Activated CD4-positive, alpha-beta T cell treated with anti-CD3 and anti-CD28 coated beads, Interleukin-10, Interleukin-2, amounts not matched to agents 100 ng/mL and 50 ng/mL, durations not matched to agents 16 hours and 8 hours (primary cell): ENCODE data around the gene SYNE1.
"Not testable (repeated sequence)": the region's sequence is repeated elsewhere in the genome, so short reads cannot be mapped to it uniquely, and the experiment has no call there.

ENCODE experiments used
- DNase-seq: peaks from one replicate; pipeline ENCODE4 v3.0.0-alpha.2; 2020

Gene SYNE1

GRCh38 chr6:152364866-152365265 is 272.3 kb downstream of the SYNE1 start:
- DNase-seq = no peak

DNA sequence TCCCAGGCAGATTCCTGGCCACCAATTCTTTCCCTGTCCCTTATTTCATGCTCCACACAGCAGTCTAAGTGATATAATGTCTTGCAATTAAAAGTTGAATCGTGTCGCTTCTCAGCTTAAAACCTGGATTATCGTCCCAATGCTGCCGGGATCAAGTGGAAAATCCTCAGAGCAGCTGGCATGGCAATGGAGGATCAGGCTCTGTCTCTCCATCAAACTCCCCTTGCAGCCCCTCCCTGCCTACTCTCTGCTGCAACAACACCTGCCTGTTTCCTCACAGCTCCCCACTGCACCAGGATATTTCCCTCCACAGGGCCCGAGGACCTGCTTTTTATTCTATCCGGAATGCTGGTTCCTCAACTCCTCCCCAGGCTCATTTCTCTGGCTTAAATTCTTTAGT is 277.1 kb downstream of the SYNE1 start:
- DNase-seq = no peak

GRCh38 chr6:152356662-152357061 is 280.5 kb downstream of the SYNE1 start:
- DNase-seq = peak; percentile 35

- DNase-seq = no peak
These were observed 281.1 kb downstream of the SYNE1 start for GRCh38 chr6:152356016-152356415.

GRCh38 chr6:152355166-152355565 is 282.0 kb downstream of the SYNE1 start:
- DNase-seq = no peak

GRCh38 chr6:152353440-152353839 is 283.7 kb downstream of the SYNE1 start:
- DNase-seq = no peak

DNA sequence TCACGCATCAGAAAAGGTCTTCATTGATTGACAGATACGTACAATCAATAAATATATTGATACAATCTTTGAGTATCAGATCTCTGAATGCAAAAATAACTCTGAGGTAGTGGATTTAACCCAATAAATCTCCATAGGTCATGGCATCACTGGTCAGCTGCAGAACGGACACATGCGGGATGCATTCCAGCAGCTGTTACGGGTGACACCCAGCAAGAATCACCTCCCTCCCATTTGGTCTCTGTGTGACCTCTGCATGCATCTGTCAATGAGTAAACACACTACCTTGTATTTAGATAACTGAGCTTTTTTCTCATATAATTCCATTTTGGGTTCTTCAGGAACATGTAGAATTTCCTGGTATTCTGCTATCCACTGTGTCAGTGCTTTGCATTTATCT is 285.4 kb downstream of the SYNE1 start:
- DNase-seq = no peak

- no peak for DNase-seq
These were observed 286.1 kb downstream of the SYNE1 start for GRCh38 chr6:152351110-152351509.

- no peak for DNase-seq
These were observed 289.0 kb downstream of the SYNE1 start for GRCh38 chr6:152348116-152348515.

DNA sequence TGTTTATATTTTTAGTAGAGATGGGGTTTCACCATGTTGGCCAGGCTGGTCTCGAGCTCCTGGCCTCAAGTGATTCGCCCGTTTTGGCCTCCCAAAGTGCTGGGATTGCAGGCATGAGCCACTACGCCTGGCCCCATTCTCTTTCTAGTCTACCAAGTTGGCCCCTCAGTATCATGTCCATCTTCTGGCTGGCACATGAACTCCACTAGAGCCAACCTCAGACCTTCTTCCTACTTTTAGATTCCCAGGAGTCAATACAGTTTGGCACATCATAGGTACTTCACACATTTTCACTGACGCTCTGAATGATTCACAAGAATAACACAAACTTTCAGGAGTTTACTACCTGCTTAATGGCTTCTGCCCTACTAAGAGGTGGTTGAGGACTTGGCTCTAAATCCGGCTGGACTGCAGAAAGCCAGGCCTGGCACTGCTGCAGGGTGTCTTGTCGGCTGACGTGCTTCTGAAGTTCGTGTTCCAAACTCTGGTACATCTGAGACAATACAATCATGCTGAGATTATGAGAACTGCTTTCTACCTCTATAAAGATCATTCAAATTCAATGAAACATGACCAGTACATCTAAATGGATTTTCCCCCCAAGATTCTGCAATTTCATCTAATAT is 293.3 kb downstream of the SYNE1 start:
- DNase-seq = no peak

GRCh38 chr6:152341596-152341995 is 295.6 kb downstream of the SYNE1 start:
- no peak for DNase-seq

DNA sequence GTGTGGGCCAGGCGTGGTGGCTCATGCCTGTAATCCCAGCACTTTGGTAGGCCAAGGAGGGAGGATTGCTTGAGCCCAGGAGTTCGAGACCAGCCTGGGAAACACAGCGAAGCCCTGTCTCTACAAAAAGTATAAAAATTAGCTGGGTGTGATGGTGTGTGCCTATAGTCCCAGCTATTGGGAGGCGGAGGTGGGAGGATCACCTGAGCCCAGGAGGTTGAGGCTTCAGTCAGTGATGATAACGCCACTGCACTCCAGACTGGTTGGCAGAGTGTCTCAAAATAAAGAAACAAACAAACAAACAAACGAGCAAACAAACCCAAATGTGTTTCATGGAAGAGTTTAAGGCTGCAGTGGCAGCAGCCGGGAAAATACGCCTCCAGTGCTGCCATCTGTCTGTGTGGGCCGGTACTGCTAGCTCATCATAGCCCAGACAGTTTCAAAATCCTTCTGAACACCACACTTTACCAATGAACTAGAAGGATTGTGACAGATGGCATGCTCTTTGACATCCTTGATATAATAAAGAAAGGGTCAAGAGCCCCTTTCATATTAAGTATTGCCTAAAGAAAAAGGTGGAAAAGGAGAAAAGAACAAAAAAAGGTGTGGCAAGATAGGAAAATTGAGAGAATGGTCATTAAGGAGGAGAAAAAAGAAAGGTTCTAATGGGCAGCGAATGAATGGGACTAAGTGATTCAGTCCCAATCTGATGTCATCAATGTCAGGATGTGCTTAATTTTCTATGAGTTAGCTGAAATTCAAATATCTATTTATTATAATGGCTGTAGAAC is 298.6 kb downstream of the SYNE1 start:
- DNase-seq = peak; percentile 52

DNA sequence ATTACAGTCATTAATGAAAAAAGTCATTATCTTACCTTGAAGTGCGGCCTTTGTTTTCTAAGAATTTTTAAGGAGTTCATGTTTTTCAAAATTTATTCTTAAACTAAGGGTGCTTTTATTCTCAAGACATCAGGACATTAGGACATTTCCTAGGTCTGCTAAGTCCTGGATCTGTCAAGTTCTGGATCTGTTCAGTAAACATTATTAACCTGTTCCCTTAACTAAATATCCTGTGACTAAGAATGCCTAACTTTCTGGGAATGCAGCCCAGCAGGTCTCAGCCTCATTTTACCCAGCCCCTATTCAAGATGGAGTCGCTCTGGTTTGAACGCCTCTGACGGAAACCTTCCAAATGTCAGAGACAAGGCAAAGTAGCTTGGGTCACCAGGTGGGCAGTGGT is 302.6 kb downstream of the SYNE1 start:
- no peak for DNase-seq

DNA sequence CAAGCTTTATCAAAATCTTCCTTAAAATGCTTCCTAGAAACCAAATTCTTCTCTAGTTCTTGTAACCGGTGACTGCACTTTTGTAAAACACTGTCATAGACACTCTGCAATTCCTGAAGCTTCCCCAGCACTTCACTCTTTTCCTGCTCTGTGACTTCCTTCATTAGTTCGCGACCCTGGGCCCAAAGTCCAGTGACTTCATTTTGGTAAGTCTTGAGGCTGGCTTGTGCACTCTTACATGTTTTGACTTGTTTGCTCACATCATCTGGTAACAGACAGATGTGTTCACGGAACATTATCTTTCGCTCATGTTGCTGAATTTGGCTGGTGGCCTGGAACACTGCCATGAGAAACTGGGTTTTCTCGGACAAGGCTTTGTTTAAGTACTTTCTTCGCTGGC is 306.2 kb downstream of the SYNE1 start:
- DNase-seq = no peak

DNA sequence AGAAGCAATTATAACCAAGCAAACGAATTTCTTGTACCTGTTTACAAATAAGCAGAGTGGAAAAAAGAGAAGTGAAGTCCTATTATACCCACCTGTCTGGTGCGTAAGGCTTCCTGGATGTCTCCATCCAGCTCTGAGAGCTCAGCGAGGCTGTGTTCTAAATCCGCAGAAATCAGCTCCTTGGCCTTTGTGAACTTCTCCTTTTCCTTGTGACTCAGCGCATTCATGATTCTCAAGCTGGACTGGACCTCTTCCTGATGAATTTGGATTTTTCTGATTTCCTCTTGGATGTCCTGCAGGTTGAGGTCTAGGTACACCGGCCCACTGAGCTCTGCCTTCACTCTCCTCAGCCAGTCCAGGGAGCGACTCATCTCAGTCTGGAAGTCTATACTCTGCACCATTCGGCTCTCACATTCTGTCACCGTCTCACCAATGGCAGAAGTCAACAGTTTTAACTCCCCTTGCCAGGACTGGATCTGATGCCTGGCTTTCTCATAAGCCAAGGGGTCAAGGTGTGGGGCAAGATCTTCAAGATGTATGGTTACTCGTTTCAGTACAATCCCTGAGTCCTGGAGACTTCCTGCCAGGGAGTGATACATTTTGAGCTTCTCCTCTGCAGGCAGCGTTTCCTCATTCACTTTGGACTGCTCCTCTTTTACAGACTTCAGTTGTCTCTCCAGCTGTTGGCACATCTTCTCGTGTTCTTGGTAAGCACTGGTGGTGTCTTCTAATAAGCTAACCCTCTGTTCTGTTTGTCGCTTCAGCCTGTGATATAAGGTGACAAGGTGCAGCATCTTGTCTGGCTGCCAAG is 307.3 kb downstream of the SYNE1 start:
- DNase-seq = no peak

- DNase-seq = not testable (repeated sequence)
These were observed 309.0 kb downstream of the SYNE1 start for GRCh38 chr6:152328200-152328599.

DNA sequence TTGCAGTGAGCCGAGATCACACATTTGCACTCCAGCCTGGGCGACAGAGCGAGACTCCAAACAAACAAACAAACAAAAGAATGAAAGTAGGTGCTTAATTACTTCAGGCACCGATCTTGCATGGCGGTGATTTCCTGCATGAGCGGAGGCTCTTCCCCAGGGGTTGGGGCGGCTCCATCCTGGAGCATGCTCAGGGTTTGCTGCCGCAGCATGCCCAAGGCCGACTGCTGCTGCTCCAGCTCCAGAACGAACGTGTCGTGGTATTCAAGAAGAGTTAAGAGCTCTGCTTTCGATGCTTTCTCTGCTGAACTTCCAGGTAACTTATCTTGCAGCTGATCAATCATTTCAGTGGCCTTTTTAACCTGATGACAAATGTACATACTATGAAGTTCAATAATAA is 313.8 kb downstream of the SYNE1 start:
- no peak for DNase-seq

GRCh38 chr6:152318278-152318677 is 318.9 kb downstream of the SYNE1 start:
- DNase-seq = no peak

DNA sequence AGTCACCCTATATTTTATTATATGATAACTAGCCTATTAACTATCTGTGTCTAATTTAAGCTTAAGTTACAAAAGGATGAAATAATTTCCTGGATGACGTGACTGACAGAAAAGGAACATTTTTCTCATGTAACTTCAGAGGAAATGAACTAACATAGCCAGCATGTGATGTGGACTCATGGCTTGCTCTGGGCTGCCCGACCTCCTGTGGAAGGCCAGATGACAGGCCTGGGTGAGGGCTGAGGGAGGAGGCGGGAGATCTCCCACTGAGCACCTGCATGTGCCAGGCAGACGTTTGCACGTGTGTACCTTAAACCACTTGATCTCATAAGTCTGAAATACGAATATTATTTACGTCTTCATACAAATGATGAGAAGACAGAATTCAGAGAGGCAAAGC is 321.1 kb downstream of the SYNE1 start:
- no peak for DNase-seq

DNA sequence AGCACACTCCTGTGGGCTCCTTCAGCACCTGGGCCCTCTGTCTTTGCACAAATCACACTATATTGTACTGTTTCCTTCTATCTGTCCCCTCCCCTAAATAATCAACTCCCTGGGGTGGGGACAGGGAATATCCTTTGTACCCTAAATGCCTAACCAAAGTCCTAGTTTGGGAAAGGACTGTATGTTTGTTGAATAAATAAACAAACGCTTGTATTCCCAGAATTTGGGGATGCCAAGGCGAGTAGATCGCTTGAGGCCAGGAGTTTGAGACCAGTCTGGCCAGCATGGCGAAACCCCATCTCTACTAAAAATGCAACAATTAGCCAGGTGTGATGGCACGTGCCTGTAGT is 322.7 kb downstream of the SYNE1 start:
- DNase-seq = no peak

DNA sequence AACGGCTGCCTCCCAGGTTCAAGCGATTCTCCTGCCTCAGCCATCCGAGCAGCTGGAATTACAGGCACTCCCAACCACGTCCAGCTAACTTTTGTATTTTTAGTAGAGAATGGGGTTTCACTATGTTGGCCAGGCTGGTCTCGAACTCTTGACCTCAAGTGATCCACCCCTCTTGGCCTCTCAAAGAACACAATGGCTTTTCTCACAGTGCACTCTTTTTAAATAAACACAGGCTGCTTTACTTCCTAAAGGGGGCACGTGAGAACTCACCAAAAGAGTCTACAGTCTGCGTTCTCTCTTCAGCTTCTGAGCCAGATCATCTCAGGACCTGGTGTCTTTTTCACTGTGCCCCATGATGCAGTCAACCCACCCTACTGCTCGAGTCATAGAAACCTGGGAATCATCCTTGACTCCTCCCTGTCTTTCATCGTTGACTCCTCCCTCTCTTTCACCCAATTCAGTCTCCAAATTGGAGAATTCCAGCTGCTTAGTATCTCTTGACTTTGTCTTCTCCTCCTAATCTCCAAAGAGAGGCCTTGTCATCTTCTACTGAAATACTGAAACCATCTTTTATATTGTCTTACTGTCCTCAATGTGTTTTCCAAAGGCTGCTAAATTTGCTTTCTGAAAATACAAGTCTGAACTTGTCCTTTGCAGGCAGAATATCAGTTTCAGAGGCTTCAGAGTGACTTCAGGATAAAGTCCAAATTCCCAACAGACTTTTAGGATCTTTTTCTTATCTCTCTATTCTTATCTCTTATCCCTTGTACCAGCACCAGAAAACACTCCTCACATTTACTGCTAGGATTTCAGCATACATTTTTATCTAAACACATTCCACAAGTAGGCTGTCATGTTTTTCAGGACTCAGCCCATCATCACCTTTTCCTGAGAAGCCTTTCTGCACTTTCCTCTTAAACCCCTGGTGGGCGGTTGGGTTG is 323.4 kb downstream of the SYNE1 start:
- DNase-seq = no peak

DNA sequence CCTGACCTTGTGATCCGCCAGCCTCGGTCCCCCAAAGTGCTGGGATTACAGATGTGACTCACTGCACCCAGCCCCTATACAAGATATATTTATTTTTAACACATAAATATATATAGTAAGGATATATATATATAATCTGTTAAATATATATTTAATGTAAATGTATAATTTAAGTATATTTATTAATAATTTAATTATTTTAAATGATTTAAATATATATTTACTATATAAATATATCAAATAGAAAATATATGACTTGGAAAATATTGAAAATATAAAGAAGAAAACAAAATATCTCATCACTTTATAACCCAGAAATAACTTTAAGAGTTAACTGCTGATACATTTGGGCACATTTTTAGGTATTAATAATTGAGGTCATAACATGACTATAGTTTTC is 324.7 kb downstream of the SYNE1 start:
- no peak for DNase-seq
